K562 (cell line): Measurements from ENCODE around the gene AP1B1. TPM values are rescaled to one million over a fixed set of nuclear protein-coding genes. Genes with fewer than 3 reads are reported as not detected.

Experiments used
- ATAC-seq: fragments of 200-7000 bp; cut with Tn5 transposase; 3 replicates; pipeline ENCODE4 v1.9.1; 2020; ENCODE audit warnings: moderate library complexity
- BruUV-seq: library from RNA; stranded (reverse); fragments of 400-500 nt; replicated peaks from 2 replicates; lab custom pipeline; 2021; lab: Mats Ljungman, UMichigan
- CTCF ChIA-PET: fragments of 300-600 bp; formaldehyde crosslinking; extraction: SDS; loops from one replicate; lab custom pipeline; 2021; ENCODE audit warnings: low intra/inter-chr PET ratio; lab: Yijun Ruan, JAX
- POLR2A ChIA-PET: fragments of 300-600, 350-650 bp; sonication (Branson Sonifier 250); formaldehyde crosslinking; extraction: SDS; loops from one replicate; lab custom pipeline; 2021; ENCODE audit warnings: antibody characterized with exemption, inconsistent platforms; lab: Yijun Ruan, JAX
- DNase-seq, 4 experiments: peaks; one replicate each; pipeline versions ENCODE4 v3.0.0 to v3.0.0-alpha.2; 2011 to 2018; ENCODE audit warnings: low spot score in 3 of 4, mixed read lengths in 3 of 4; ENCODE audit errors: extremely low read depth in 1 of 4
- FAIRE-seq: peaks from 2 replicates; lab custom pipeline; 2011; peaks lifted over from hg19 to GRCh38; lab: Jason Lieb, UNC
- H2AFZ ChIP-seq: 2 replicates; pipeline ENCODE4 v1.6.0; 2011; ENCODE audit warnings: low read depth, low read length, control low read depth, inconsistent platforms
- H3K27ac ChIP-seq: fragments of 200-600 bp; 3 replicates; pipeline ENCODE4 v1.8.0; 2011; ENCODE audit warnings: low read depth, mild to moderate bottlenecking, control low read depth, inconsistent platforms, low read length, moderate library complexity, mixed read lengths; ENCODE audit errors: extremely low read depth
- H3K27me3 ChIP-seq, 2 experiments: fragments of 300-600 bp in 1 of 2; 2 replicates in 1 of 2; 3 replicates in 1 of 2; pipeline versions ENCODE4 v1.6.0 to v1.8.0; 2011; ENCODE audit warnings: inconsistent platforms in 2 of 2, low read length in 2 of 2, mild to moderate bottlenecking in 1 of 2, mixed read lengths in 1 of 2, moderate library complexity in 1 of 2; ENCODE audit not compliant: control insufficient read depth in 2 of 2, insufficient read depth in 2 of 2
- H3K36me3 ChIP-seq: fragments of 300-600 bp; 3 replicates; pipeline ENCODE4 v1.8.0; 2011; ENCODE audit warnings: mild to moderate bottlenecking, low read length, inconsistent platforms; ENCODE audit not compliant: control insufficient read depth, insufficient read depth
- H3K4me1 ChIP-seq, 2 experiments: fragments of 200-600 bp in 1 of 2; replicated peaks in 1 of 2; 2 replicates in 1 of 2; 3 replicates in 1 of 2; pipeline versions ENCODE4 v1.5.1 to v1.8.0; 2011; ENCODE audit warnings: inconsistent platforms in 2 of 2, low read length in 2 of 2, mild to moderate bottlenecking in 1 of 2, mixed read lengths in 1 of 2, moderate library complexity in 1 of 2; ENCODE audit not compliant: control insufficient read depth in 2 of 2, insufficient read depth in 2 of 2
- H3K4me2 ChIP-seq: 2 replicates; pipeline ENCODE4 v1.6.1; 2011; ENCODE audit warnings: low read length, control low read depth, inconsistent platforms, mixed read lengths; ENCODE audit not compliant: insufficient read depth
- H3K4me3 ChIP-seq: fragments of 200-600 bp; sonication (generic), shearing (Covaris generic); 2 replicates; pipeline ENCODE4 v1.5.1; 2016; ENCODE audit warnings: control low read depth, inconsistent platforms
- H3K79me2 ChIP-seq: fragments of 200-600 bp; 3 replicates; pipeline ENCODE4 v1.8.0; 2011; ENCODE audit warnings: low read length, inconsistent platforms; ENCODE audit not compliant: control insufficient read depth, insufficient read depth
- H3K9ac ChIP-seq, 2 experiments: 2 replicates each; pipeline versions ENCODE4 v1.6.0 to v1.6.1; 2011; ENCODE audit warnings: low read depth in 2 of 2, low read length in 2 of 2, control low read depth in 1 of 2, inconsistent platforms in 1 of 2, mild to moderate bottlenecking in 1 of 2, mixed read lengths in 1 of 2; ENCODE audit not compliant: insufficient read depth in 1 of 2
- H3K9me1 ChIP-seq: one replicate; pipeline ENCODE4 v1.6.0; 2011; ENCODE audit warnings: inconsistent platforms, mild to moderate bottlenecking, low read length, moderate library complexity; ENCODE audit not compliant: control insufficient read depth, insufficient read depth
- H3K9me3 ChIP-seq: replicated peaks from 2 replicates; pipeline ENCODE4 v1.5.1; 2011; ENCODE audit warnings: low read depth, low read length, inconsistent platforms; ENCODE audit not compliant: control insufficient read depth, insufficient read depth
- H4K20me1 ChIP-seq: replicated peaks from 2 replicates; pipeline ENCODE4 v1.6.1; 2011; ENCODE audit warnings: low read length, inconsistent platforms, mixed read lengths; ENCODE audit not compliant: control insufficient read depth, insufficient read depth
- NR2C1 ChIP-seq, 2 experiments: fragments of 450-650 bp; IDR thresholded peaks; 2 replicates each; pipeline ENCODE4 v1.6.1; 2017; ENCODE audit warnings: mild to moderate bottlenecking in 2 of 2, antibody characterized with exemption in 1 of 2, inconsistent platforms in 1 of 2, missing compliant biosample characterization in 1 of 2, missing genetic modification characterization in 1 of 2
- NR2C2 ChIP-seq, 2 experiments: fragments of 200-800 bp in 1 of 2; sonication (Bioruptor generic) in 1 of 2; sonication (generic) in 1 of 2; formaldehyde crosslinking in 1 of 2; IDR thresholded peaks; 2 replicates each; pipeline versions ENCODE4 v1.6.1 to v1.8.0; 2016 to 2022; ENCODE audit warnings: mild to moderate bottlenecking in 1 of 2, missing compliant biosample characterization in 1 of 2, missing genetic modification characterization in 1 of 2, missing genetic modification reagents in 1 of 2
- PHB2 ChIP-seq: fragments of 450-650 bp; IDR thresholded peaks from 2 replicates; pipeline ENCODE4 v1.6.1; 2017; ENCODE audit warnings: low read depth
- SETDB1 ChIP-seq: IDR thresholded peaks from one replicate; pipeline ENCODE4 v1.6.1; 2012; ENCODE audit warnings: low read length, control low read depth, inconsistent platforms
- ZNF184 ChIP-seq: sonication (generic); formaldehyde crosslinking; IDR thresholded peaks from 2 replicates; pipeline ENCODE4 v1.5.0; 2020; ENCODE audit warnings: missing genetic modification reagents
- ZNF57 ChIP-seq: fragments of 450-650 bp; formaldehyde crosslinking; IDR thresholded peaks from 2 replicates; pipeline ENCODE4 v1.4.0; 2020; ENCODE audit warnings: mild to moderate bottlenecking, moderate library complexity
- WGBS: fragments of 100-300 bp; shearing (Covaris generic); methylation state at CpG from one replicate; pipeline ENCODE4 v1.1.6; 2016; ENCODE audit warnings: low coverage, mixed read lengths; ENCODE audit not compliant: insufficient coverage; ENCODE audit errors: missing lambda C conversion rate; 5-methylcytosine and 5-hydroxymethylcytosine counted together
- in situ Hi-C: fragments of 300-500 bp; cut with MboI; formaldehyde crosslinking; loops from 4 replicates; pipeline ENCODE4 v1.15.0; 2018; ENCODE audit warnings: inconsistent platforms, mixed read lengths
- intact Hi-C: fragments of 100-400 bp; cut with micrococcal nuclease; formaldehyde crosslinking; loops from 2 replicates; pipeline ENCODE4 v1.14.2; 2022
- polyA plus RNA-seq, 8 experiments: library from polyadenylated mRNA; depleted of rRNA in 4 of 8; stranded (reverse) in 5 of 8; unstranded in 3 of 8; fragments of >200 nt; fragmentation: Nextera tagmentation in 2 of 8; fragmentation: Illumina TruSeq in 1 of 8; extraction: Ambion mirVana in 2 of 8; extraction: Trizol in 1 of 8; gene quantifications; 2 replicates each; pipeline versions ENCODE4 v1.2.1 to v1.2.3, GENCODE V29; 2011 to 2014; ENCODE audit warnings: inconsistent platforms in 1 of 8, missing spikeins in 1 of 8
- total RNA-seq, 7 experiments: library from RNA; depleted of rRNA in 6 of 7; stranded (reverse); fragments of >200 nt in 6 of 7; fragmentation: Illumina TruSeq in 2 of 7; extraction: Trizol in 2 of 7; gene quantifications; 2 replicates each; pipeline versions ENCODE4 v1.2.1 to v1.2.3, GENCODE V29; 2011 to 2021; ENCODE audit warnings: low replicate concordance in 1 of 7

The AP1B1 gene
- total and polyA plus RNA-seq, 9 of the 15 experiments (the other 6 are each of a cell fraction or from before 2014, with no cell fraction given): 1.2 to 60.9 (median 30.1) TPM

DNA sequence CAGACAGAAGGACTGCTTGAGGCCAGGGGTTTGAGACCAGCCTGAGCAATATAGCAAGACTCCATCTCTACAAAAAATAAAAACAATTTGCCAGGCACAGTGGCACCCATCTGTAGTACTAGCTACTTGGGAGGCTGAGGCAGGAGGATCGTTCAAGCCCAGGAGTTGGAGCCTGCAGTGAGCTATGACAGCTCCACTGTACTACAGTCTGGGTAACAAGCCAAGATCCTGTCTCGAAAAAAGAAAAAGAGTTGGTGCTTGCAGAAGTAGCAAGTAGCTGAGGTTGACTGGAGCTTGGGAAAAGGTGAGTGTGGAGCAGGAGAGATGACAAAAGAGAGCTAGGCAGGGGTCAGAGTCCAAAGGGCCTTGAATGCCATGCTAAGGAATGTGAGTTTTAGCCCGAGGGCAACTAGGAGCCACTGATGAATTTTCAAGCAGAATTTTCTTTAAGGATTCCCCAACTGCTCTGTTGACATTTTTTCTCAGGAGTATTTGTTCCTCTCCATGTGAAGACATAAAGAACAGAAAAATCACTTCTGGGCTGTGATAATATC is 3.1 kb downstream of the AP1B1 start:
- no peak overlapping the region for H3K4me2 ChIP-seq
- peaks cover 35% of the 10 kb centered on the region for H3K36me3 ChIP-seq
- POLR2A ChIA-PET: interaction anchor here (1.1 kb wide), 1 partner anchor 11 kb away, joined by 3 read pairs; no protein-coding TSS in a partner anchor
- intact Hi-C loops (no loop called here), in situ Hi-C loops (no loop called here)
- H3K9me1 ChIP-seq: no peaks in the 10 kb centered on the region
- no peak overlapping the region for H2AFZ ChIP-seq
- no TSS peak for BruUV-seq
- no peak overlapping the region for H3K27ac ChIP-seq
- no peak overlapping the region for H3K9ac ChIP-seq
- no peak for TF ChIP-seq SETDB1
- TF ChIP-seq ZNF57 (CRISPR knock-in tag): no peak
- TF ChIP-seq ZNF184: no peak
- H3K79me2 ChIP-seq: peaks cover 77% of the 10 kb centered on the region
- 88% methylated on average over 2 of the region's 3 CpGs for WGBS
- H3K27me3 ChIP-seq: no peaks in the 10 kb centered on the region
- DNase-seq: no peak
- ATAC-seq: no peak
- FAIRE-seq: no peak
- H3K4me1 ChIP-seq: peaks cover 28 to 30% of the 10 kb centered on the region in 2 experiments; a peak in 4 of 5 replicates
- H3K4me3 ChIP-seq: no peak overlapping the region
- CTCF ChIA-PET: interaction anchor here (0.6 kb wide), 1 partner anchor 435 kb away, joined by 3 read pairs; no protein-coding TSS in a partner anchor
- H4K20me1 ChIP-seq: no peaks in the 10 kb centered on the region; the same call in 1 of the 2 replicates
- no peaks in the 10 kb centered on the region for H3K9me3 ChIP-seq

DNA sequence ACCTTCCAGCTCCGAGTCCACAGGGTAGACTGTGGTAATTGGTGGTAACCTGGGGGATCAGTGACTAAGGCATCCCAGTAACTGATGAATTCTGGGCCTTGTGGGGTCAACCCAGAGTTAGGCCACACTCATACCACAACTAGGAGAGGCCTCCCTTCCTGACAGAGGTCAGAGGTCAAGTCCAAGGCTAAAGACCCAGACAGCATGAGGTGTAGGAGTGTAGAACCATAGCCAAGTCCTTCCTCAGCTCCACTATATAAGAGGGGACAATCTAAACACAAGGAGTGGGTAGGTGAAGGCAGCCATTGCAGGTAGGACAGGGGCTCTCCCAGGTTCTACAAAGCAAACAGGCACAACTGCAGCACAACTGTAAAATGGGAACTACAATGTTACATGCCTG is 4.6 kb downstream of the AP1B1 start:
- WGBS: 50% methylated on average over 1 of the region's 1 CpG

More for the DNA sequence above, 4.6 kb downstream of the AP1B1 start:
- ChIA-PET CTCF (no interaction called here), POLR2A (no interaction called here)
- peak; percentile 64; the same call in 1 of the 2 replicates for TF ChIP-seq NR2C2 (CRISPR knock-in tag; IDR thresholded peaks at IDR 0.05)
- TF ChIP-seq NR2C2 (tag; IDR thresholded peaks at IDR 0.05): peak; percentile 44; the same call in 1 of the 2 replicates
- peak; percentile 76 for TF ChIP-seq NR2C1 (IDR thresholded peaks at IDR 0.05)
- TF ChIP-seq NR2C1 (tag; IDR thresholded peaks at IDR 0.05): peak; percentile 74
- TF ChIP-seq PHB2: no peak
- H3K9me3 ChIP-seq: no peaks in the 10 kb centered on the region
- H3K36me3 ChIP-seq: peaks cover 42% of the 10 kb centered on the region
- no peaks in the 10 kb centered on the region for H3K9me1 ChIP-seq
- peak overlapping the region; percentile 46 for H3K4me2 ChIP-seq
- H3K4me1 ChIP-seq: peaks cover 27% of the 10 kb centered on the region in 2 experiments; a peak in 4 of 5 replicates
- H3K27me3 ChIP-seq: no peaks in the 10 kb centered on the region
- intact Hi-C loops (no loop called here), in situ Hi-C loops (no loop called here)
- H2AFZ ChIP-seq: no peak overlapping the region
- no peak overlapping the region for H3K4me3 ChIP-seq
- ATAC-seq: no peak
- H3K79me2 ChIP-seq: peaks cover 87% of the 10 kb centered on the region
- BruUV-seq: no TSS peak
- peak; percentile 11 for FAIRE-seq
- DNase-seq: peak in 2 of 4 experiments; percentile 20 to 40
- peak overlapping the region; percentile 51; the same call in 2 of the 3 replicates for H3K27ac ChIP-seq
- H4K20me1 ChIP-seq: no peaks in the 10 kb centered on the region; the same call in 1 of the 2 replicates
- H3K9ac ChIP-seq: no peak overlapping the region; a peak in 1 of 4 replicates
